Heart right ventricle (tissue), 16 donors: ENCODE measurements around the gene NLRP1. TPM values are rescaled to one million over a fixed set of nuclear protein-coding genes. Genes with fewer than 3 reads are reported as not detected.
A peak's percentile ranks its signal among the peaks of the same experiment; 100 is the strongest.

Source experiments
- ATAC-seq, 8 donors: fragments of 200-7000 bp; cut with Tn5 transposase; one replicate each; pipeline ENCODE4 v1.9.1; 2020; ENCODE audit warnings: mild to moderate bottlenecking in 8 of 8, moderate library complexity in 8 of 8, moderate number of reproducible peaks in 1 of 8
- DNase-seq, 2 donors: peaks; one replicate each; pipeline ENCODE4 v3.0.0-alpha.2; 2020
- H3K27ac ChIP-seq, 10 donors: fragments of 200-600 bp; sonication (generic) in 2 of 10; one replicate each; pipeline versions ENCODE4 v1.5.0 to v1.8.0; 2020 to 2022; ENCODE audit warnings: mild to moderate bottlenecking in 3 of 10
- H3K27me3 ChIP-seq, 7 donors: fragments of 200-600 bp; one replicate each; pipeline ENCODE4 v1.8.0; 2021 to 2022; ENCODE audit warnings: mild to moderate bottlenecking in 2 of 7
- H3K36me3 ChIP-seq, 9 donors: fragments of 200-600 bp; sonication (generic) in 1 of 9; one replicate each; pipeline versions ENCODE4 v1.5.0 to v1.8.0; 2020 to 2022; ENCODE audit warnings: mild to moderate bottlenecking in 2 of 9
- H3K4me1 ChIP-seq, 9 donors: fragments of 200-600 bp; sonication (generic) in 1 of 9; one replicate each; pipeline versions ENCODE4 v1.5.0 to v1.8.0; 2020 to 2022; ENCODE audit warnings: mild to moderate bottlenecking in 4 of 9
- H3K4me3 ChIP-seq, 10 donors: fragments of 200-600 bp; sonication (generic) in 2 of 10; one replicate each; pipeline versions ENCODE4 v1.5.0 to v1.8.0; 2020 to 2022; ENCODE audit warnings: mild to moderate bottlenecking in 7 of 10, moderate library complexity in 2 of 10
- H3K9me3 ChIP-seq, 11 donors: fragments of 200-600 bp in 10 of 11; sonication (generic) in 2 of 11; one replicate each; pipeline versions ENCODE4 v1.5.0 to v1.8.0; 2013 to 2022; ENCODE audit warnings: mild to moderate bottlenecking in 2 of 11, control low read depth in 1 of 11, moderate library complexity in 1 of 11
- CTCF ChIP-seq, 9 donors: fragments of 200-600 bp; sonication (generic) in 2 of 9; IDR thresholded peaks; one replicate each; pipeline versions ENCODE4 v1.5.0 to v1.8.0; 2021 to 2022; ENCODE audit warnings: antibody characterized with exemption in 9 of 9, mild to moderate bottlenecking in 5 of 9, moderate library complexity in 1 of 9
- WGBS, 2 donors: extraction: QIAGEN DNeasy Blood & Tissue Kit; methylation state at CpG; one replicate each; pipeline ENCODE4 v1.1.7; 2013; ENCODE audit warnings: inconsistent platforms in 1 of 2; 5-methylcytosine and 5-hydroxymethylcytosine counted together
- intact Hi-C, 10 donors: fragments of 100-400 bp; cut with DNase I; formaldehyde crosslinking; loops; one replicate each; pipeline versions ENCODE4 v1.11.1 to v1.14.2; 2022
- polyA plus RNA-seq, 2 donors: library from polyadenylated mRNA; stranded (reverse); fragments of 200-250 nt; gene quantifications; one replicate each; pipeline ENCODE4 v1.2.3, GENCODE V29; 2013
- total RNA-seq, 10 donors: library from RNA; stranded (reverse); fragmentation: NEBNext Ultra II Directional in 3 of 10; extraction: Animal tissue kit (Norgen Biotek cat#: 25700) in 3 of 10; gene quantifications; one replicate each; pipeline versions ENCODE4 v1.2.1 to v1.2.4, GENCODE V29; 2021 to 2023
- donor health status: Arrhythmogenic right ventricular cardiomyopathy.
- donor health status: ischemic (EF 13 %, LVEDD 7.1; RV severe dilation, severe dysfunction).
- donor health status: healthy with polysubstance abuse.
- donor health status: DM: no; HTN: yes; CAD: no.
- donor health status: DM: no; HTN: no; CAD: no.
- donor health status: ischemic (EF 25% LVEDD 6.9; RV normal size, moderate dysfunction).
- donor health status: ischemic (EF 25% LVEDD 5.7; RV mildly dilated, moderate dysfunction).
- donor health status: healthy.
- donor health status: DM: yes; HTN: yes; CAD: no.
- donor health status: Ischemic cardiomyopathy.
- donor health status: ischemic (EF 35%, LVEDD 5.7; RV mildly dilated, moderate dysfunction).
- donor health status: nonischemic (EF 11% LVEDD 7.7; RV severe dilation, severe dysfunction).
- donor health status: DM: yes; HTN: yes; CAD: no.
- donor health status: PGD.
- donor health status: ischemic (EF 29% LVEDD 5.4; RV normal size, mild dysfunction).
- donor health status: nonischemic (EF 23%, LVEDD 6.1; RV moderate dilation, normal function).

NLRP1 gene
- total and polyA plus RNA-seq, 12 donors = 4.9 to 34.3 (median 7.6) TPM

GRCh38 chr17:5591966-5592365 is 7.7 kb upstream of the NLRP1 start:
- WGBS, 2 donors = 69 to 70% methylated on average over 11 of the region's 11 CpGs
- no peak overlapping the region for H3K27ac ChIP-seq
- no peaks in the 10 kb centered on the region for H3K9me3 ChIP-seq
- intact Hi-C loops = loop anchor here in 8 of 10 donors (2.0 to 10.0 kb wide), 6 partner anchors 113 to 831 kb away; no protein-coding TSS in a partner anchor
- peaks cover 0 to 58% (median 43%) of the 10 kb centered on the region in 7 donors for H3K27me3 ChIP-seq
- H3K4me1 ChIP-seq = peaks cover 0 to 4% (median 0%) of the 10 kb centered on the region in 9 donors
- ATAC-seq (no peak), DNase-seq (no peak)
- no peaks in the 10 kb centered on the region for H3K36me3 ChIP-seq
- TF ChIP-seq CTCF (IDR thresholded peaks at IDR 0.05) = no peak
- no peak overlapping the region for H3K4me3 ChIP-seq

- Histone ChIP-seq H3K27ac (no peak overlapping the region), H3K4me1 (peaks cover 9 to 23% (median 19%) of the 10 kb centered on the region in 9 donors), H3K4me3 (no peak overlapping the region), H3K9me3 (no peaks in the 10 kb centered on the region), H3K27me3 (peaks cover 0 to 26% (median 15%) of the 10 kb centered on the region in 7 donors), H3K36me3 (no peaks in the 10 kb centered on the region)
- no peak for TF ChIP-seq CTCF (IDR thresholded peaks at IDR 0.05)
- ATAC-seq = no peak
- WGBS, 2 donors = 88 to 89% methylated on average over 6 of the region's 6 CpGs
- no peak for DNase-seq
- intact Hi-C loops = loop anchor here in 8 of 10 donors (2.0 to 10.0 kb wide), 8 partner anchors 118 to 1414 kb away; partner anchors contain the start of gene AIPL1 (in 3 of the 8)
Measured at GRCh38 chr17:5588584-5588983, 4.3 kb upstream of the NLRP1 start.

GRCh38 chr17:5587438-5588032 is 3.2 kb upstream of the NLRP1 start:
- no peak overlapping the region for H3K27ac ChIP-seq
- 29 to 30% methylated on average over 6 of the region's 6 CpGs for WGBS, 2 donors
- ATAC-seq = peak in 1 of 8 donors; percentile 24

More at GRCh38 chr17:5587438-5588032, 3.2 kb upstream of the NLRP1 start:
- peak in 1 of 2 donors; percentile 55 for DNase-seq
- no peak overlapping the region for H3K4me3 ChIP-seq
- peaks cover 0 to 2% (median 0%) of the 10 kb centered on the region in 9 donors for H3K36me3 ChIP-seq
- peaks cover 0 to 22% (median 8%) of the 10 kb centered on the region in 7 donors for H3K27me3 ChIP-seq
- H3K9me3 ChIP-seq = no peaks in the 10 kb centered on the region
- peak; percentile 87 to 97 (median 93) for TF ChIP-seq CTCF (IDR thresholded peaks at IDR 0.05)
- H3K4me1 ChIP-seq = peaks cover 10 to 33% (median 29%) of the 10 kb centered on the region in 9 donors
- intact Hi-C loops = loop anchor here in 9 of 10 donors (1.0 to 10.0 kb wide), 9 partner anchors 119 to 1415 kb away; partner anchors contain the start of gene AIPL1 (in 3 of the 9)
